Omental fat pad (tissue), 4 donors: ENCODE results near the gene SARS2. TPM values are rescaled to one million over a fixed set of nuclear protein-coding genes. Genes with fewer than 3 reads are reported as not detected.
"Not testable (repeated sequence)": the region's sequence is repeated elsewhere in the genome, so short reads cannot be mapped to it uniquely, and the experiment has no call there.

Experiments used
- ATAC-seq: fragments of 150-250 bp; one replicate; pipeline ENCODE4 v1.9.1; 2016; ENCODE audit warnings: mild to moderate bottlenecking, moderate library complexity; ENCODE audit not compliant: low FRiP score
- DNase-seq: peaks from one replicate; pipeline ENCODE4 v3.0.0-alpha.2; 2019; ENCODE audit warnings: low spot score
- CTCF ChIP-seq, 3 donors: fragments of 450-650 bp; IDR thresholded peaks; one replicate each; pipeline ENCODE4 v1.5.1; 2016 to 2017; ENCODE audit warnings: antibody characterized with exemption in 3 of 3, mild to moderate bottlenecking in 3 of 3, moderate library complexity in 2 of 3
- total RNA-seq, 4 donors: library from RNA; depleted of rRNA; stranded (reverse); fragments of >200 nt; gene quantifications; one replicate each; pipeline ENCODE4 v1.1.0, GENCODE V29; 2016

Gene SARS2
- total RNA-seq, 4 donors from 2014 or later, result 9.7 to 14.8 (median 11.8) TPM

- DNase-seq (no peak), ATAC-seq (no peak)
- TF ChIP-seq CTCF (IDR thresholded peaks at IDR 0.05), result no peak
Observed at GRCh38 chr19:38879400-38879751, 51.2 kb downstream of the SARS2 start.

GRCh38 chr19:38878575-38879399 is 51.8 kb downstream of the SARS2 start:
- TF ChIP-seq CTCF (IDR thresholded peaks at IDR 0.05), result no peak
- DNase-seq (no peak), ATAC-seq (no peak)

GRCh38 chr19:38877781-38878574 is 52.6 kb downstream of the SARS2 start, which contains the start of gene RINL:
RINL (minus strand) TSS chr19:38878275; CDS start chr19:38876742, 1,533 bp downstream.
- no peak for TF ChIP-seq CTCF (IDR thresholded peaks at IDR 0.05)

GRCh38 chr19:38875656-38876395 is 54.7 kb downstream of the SARS2 start:
- no peak for TF ChIP-seq CTCF (IDR thresholded peaks at IDR 0.05)
- ATAC-seq (no peak), DNase-seq (no peak)

More at GRCh38 chr19:38877781-38878574, 52.6 kb downstream of the SARS2 start, which contains the start of gene RINL:
- ATAC-seq (no peak), DNase-seq (no peak)

GRCh38 chr19:38873400-38873799 is 57.2 kb downstream of the SARS2 start:
- not testable (repeated sequence) for DNase-seq, ATAC-seq

GRCh38 chr19:38870612-38871011 is 60.0 kb downstream of the SARS2 start:
- TF ChIP-seq CTCF (IDR thresholded peaks at IDR 0.05), result no peak
- ATAC-seq, result no peak

More at GRCh38 chr19:38870612-38871011, 60.0 kb downstream of the SARS2 start:
- no peak for DNase-seq
